ENCODE data around the gene GLYR1. TPM values are rescaled to one million over a fixed set of nuclear protein-coding genes. Genes with fewer than 3 reads are reported as not detected.

GLYR1 gene
- total RNA-seq, 2 donors from 2014 or later, result 57.4 to 60.8 TPM

GRCh38 chr16:4868026-4868425 lies 20.9 kb upstream of the GLYR1 start:
- intact Hi-C loops (cut with DNase I), result no loop called here
- no peak overlapping the region for H3K4me3 ChIP-seq
- TF ChIP-seq POLR2AphosphoS5 (IDR thresholded peaks at IDR 0.05), result no peak
- TF ChIP-seq CTCF (IDR thresholded peaks at IDR 0.05), result no peak
- TF ChIP-seq POLR2A (IDR thresholded peaks at IDR 0.05), result no peak
- H3K27ac ChIP-seq, result no peak overlapping the region
- peaks cover 0 to 4% of the 10 kb centered on the region in 2 donors for H3K36me3 ChIP-seq
- no peaks in the 10 kb centered on the region for H3K9me3 ChIP-seq
- WGBS, result 97% methylated on average over 5 of the region's 5 CpGs
- no peak for DNase-seq (ENCODE audit: low spot score)
- peaks cover 5% of the 10 kb centered on the region for H3K4me1 ChIP-seq (replicated peaks)
- H3K27me3 ChIP-seq (replicated peaks; ENCODE audit: insufficient read depth), result no peaks in the 10 kb centered on the region

- TF ChIP-seq POLR2AphosphoS5 (IDR thresholded peaks at IDR 0.05), result no peak
- no peak for TF ChIP-seq POLR2A (IDR thresholded peaks at IDR 0.05)
- no peak for TF ChIP-seq CTCF (IDR thresholded peaks at IDR 0.05)
- DNase-seq (ENCODE audit: low spot score), result no peak
- Histone ChIP-seq H3K4me1 (replicated peaks) (peaks cover 5% of the 10 kb centered on the region), H3K4me3 (no peak overlapping the region), H3K36me3 (peaks cover 0 to under 1% of the 10 kb centered on the region in 2 donors), H3K27ac (no peak overlapping the region), H3K9me3 (no peaks in the 10 kb centered on the region), H3K27me3 (replicated peaks; ENCODE audit: insufficient read depth) (no peaks in the 10 kb centered on the region)
- 97% methylated on average over 12 of the region's 12 CpGs for WGBS
- intact Hi-C loops (cut with DNase I), result no loop called here
These were observed 19.5 kb upstream of the GLYR1 start for GRCh38 chr16:4866586-4866985.

GRCh38 chr16:4865231-4865860 lies 18.3 kb upstream of the GLYR1 start:
- Histone ChIP-seq H3K36me3 (no peaks in the 10 kb centered on the region), H3K9me3 (no peaks in the 10 kb centered on the region), H3K4me1 (replicated peaks) (no peaks in the 10 kb centered on the region), H3K27me3 (replicated peaks; ENCODE audit: insufficient read depth) (no peaks in the 10 kb centered on the region), H3K27ac (no peak overlapping the region), H3K4me3 (no peak overlapping the region)
- intact Hi-C loops (cut with DNase I), result no loop called here
- WGBS, result 94% methylated on average over 13 of the region's 13 CpGs
- no peak for DNase-seq (ENCODE audit: low spot score)
- TF ChIP-seq CTCF (IDR thresholded peaks at IDR 0.05) (no peak), POLR2AphosphoS5 (IDR thresholded peaks at IDR 0.05) (no peak), POLR2A (IDR thresholded peaks at IDR 0.05) (no peak)

- no peaks in the 10 kb centered on the region for H3K9me3 ChIP-seq
- intact Hi-C loops (cut with DNase I), result no loop called here
- 79% methylated on average over 3 of the region's 3 CpGs for WGBS
- H3K27me3 ChIP-seq (replicated peaks; ENCODE audit: insufficient read depth), result no peaks in the 10 kb centered on the region
- no peaks in the 10 kb centered on the region for H3K4me1 ChIP-seq (replicated peaks)
- no peak for DNase-seq (ENCODE audit: low spot score)
- TF ChIP-seq POLR2A (IDR thresholded peaks at IDR 0.05), result no peak
- TF ChIP-seq POLR2AphosphoS5 (IDR thresholded peaks at IDR 0.05), result no peak
- no peak for TF ChIP-seq CTCF (IDR thresholded peaks at IDR 0.05)
- no peak overlapping the region for H3K4me3 ChIP-seq
- H3K36me3 ChIP-seq, result peaks cover 0 to 6% of the 10 kb centered on the region in 2 donors
- no peak overlapping the region for H3K27ac ChIP-seq
These were observed 17.6 kb upstream of the GLYR1 start for GRCh38 chr16:4864728-4865127.

GRCh38 chr16:4862639-4863038 lies 15.6 kb upstream of the GLYR1 start:
- no peaks in the 10 kb centered on the region for H3K9me3 ChIP-seq
- no peak for TF ChIP-seq CTCF (IDR thresholded peaks at IDR 0.05)
- peak; percentile 44 for TF ChIP-seq POLR2AphosphoS5 (IDR thresholded peaks at IDR 0.05)
- H3K27me3 ChIP-seq (replicated peaks; ENCODE audit: insufficient read depth), result no peaks in the 10 kb centered on the region
- H3K4me1 ChIP-seq (replicated peaks), result no peaks in the 10 kb centered on the region
- peak overlapping the region in 1 of 2 donors; percentile 13 for H3K27ac ChIP-seq
- H3K36me3 ChIP-seq, result peaks cover 0 to 17% of the 10 kb centered on the region in 2 donors
- no peak for DNase-seq (ENCODE audit: low spot score)
- no peak overlapping the region for H3K4me3 ChIP-seq
- WGBS, result 49% methylated on average over 5 of the region's 5 CpGs
- intact Hi-C loops (cut with DNase I), result no loop called here
